Neural cell (in vitro differentiated cells): ENCODE results near the gene ZBTB48.

Source experiments
- CTCF ChIP-seq: fragments of 450-650 bp; IDR thresholded peaks from 2 replicates; pipeline ENCODE4 v1.5.1; 2014; ENCODE audit warnings: antibody characterized with exemption, mild to moderate bottlenecking, moderate library complexity; ENCODE audit not compliant: poor library complexity, severe bottlenecking
- EP300 ChIP-seq: fragments of 450-650 bp; conservative IDR thresholded peaks from 2 replicates; pipeline ENCODE4 v1.6.1; 2014; ENCODE audit warnings: antibody characterized with exemption, mild to moderate bottlenecking, moderate library complexity; ENCODE audit not compliant: poor library complexity, severe bottlenecking
- EZH2 ChIP-seq: fragments of 200-600, 300-800 bp; shearing (Covaris generic), sonication (generic); IDR thresholded peaks from 2 replicates; pipeline ENCODE4 v1.6.1; 2014; ENCODE audit warnings: antibody characterized with exemption, low read length, borderline replicate concordance, mild to moderate bottlenecking; ENCODE audit not compliant: insufficient read depth, poor library complexity, severe bottlenecking
- MXI1 ChIP-seq: fragments of 450-650 bp; conservative IDR thresholded peaks from 2 replicates; pipeline ENCODE4 v1.6.1; 2014; ENCODE audit warnings: antibody characterized with exemption, mild to moderate bottlenecking; ENCODE audit not compliant: poor library complexity, severe bottlenecking
- POLR2AphosphoS5 ChIP-seq: IDR thresholded peaks from 2 replicates; pipeline ENCODE4 v1.6.1; 2012
- RAD21 ChIP-seq: fragments of 450-650 bp; conservative IDR thresholded peaks from 2 replicates; pipeline ENCODE4 v1.6.1; 2014; ENCODE audit warnings: antibody characterized with exemption, mild to moderate bottlenecking, moderate library complexity
- REST ChIP-seq: IDR thresholded peaks from 2 replicates; pipeline ENCODE4 v1.6.1; 2012; ENCODE audit warnings: borderline replicate concordance
- TAF1 ChIP-seq: IDR thresholded peaks from 2 replicates; pipeline ENCODE4 v1.6.1; 2012; ENCODE audit warnings: low read depth

GRCh38 chr1:6594977-6595740 is 15.4 kb downstream of the ZBTB48 start:
- TF ChIP-seq CTCF, result no peak
- TF ChIP-seq TAF1, result no peak
- TF ChIP-seq EZH2, result no peak
- TF ChIP-seq RAD21, result no peak
- no peak for TF ChIP-seq REST
- TF ChIP-seq POLR2AphosphoS5, result no peak
- no peak for TF ChIP-seq MXI1
- TF ChIP-seq EP300, result no peak
